ENCODE measurements around the gene AP1B1. TPM values are rescaled to one million over a fixed set of nuclear protein-coding genes. Genes with fewer than 3 reads are reported as not detected.

AP1B1 gene
- total RNA-seq, 1 experiment from 2014 or later = 77.9 TPM

DNA sequence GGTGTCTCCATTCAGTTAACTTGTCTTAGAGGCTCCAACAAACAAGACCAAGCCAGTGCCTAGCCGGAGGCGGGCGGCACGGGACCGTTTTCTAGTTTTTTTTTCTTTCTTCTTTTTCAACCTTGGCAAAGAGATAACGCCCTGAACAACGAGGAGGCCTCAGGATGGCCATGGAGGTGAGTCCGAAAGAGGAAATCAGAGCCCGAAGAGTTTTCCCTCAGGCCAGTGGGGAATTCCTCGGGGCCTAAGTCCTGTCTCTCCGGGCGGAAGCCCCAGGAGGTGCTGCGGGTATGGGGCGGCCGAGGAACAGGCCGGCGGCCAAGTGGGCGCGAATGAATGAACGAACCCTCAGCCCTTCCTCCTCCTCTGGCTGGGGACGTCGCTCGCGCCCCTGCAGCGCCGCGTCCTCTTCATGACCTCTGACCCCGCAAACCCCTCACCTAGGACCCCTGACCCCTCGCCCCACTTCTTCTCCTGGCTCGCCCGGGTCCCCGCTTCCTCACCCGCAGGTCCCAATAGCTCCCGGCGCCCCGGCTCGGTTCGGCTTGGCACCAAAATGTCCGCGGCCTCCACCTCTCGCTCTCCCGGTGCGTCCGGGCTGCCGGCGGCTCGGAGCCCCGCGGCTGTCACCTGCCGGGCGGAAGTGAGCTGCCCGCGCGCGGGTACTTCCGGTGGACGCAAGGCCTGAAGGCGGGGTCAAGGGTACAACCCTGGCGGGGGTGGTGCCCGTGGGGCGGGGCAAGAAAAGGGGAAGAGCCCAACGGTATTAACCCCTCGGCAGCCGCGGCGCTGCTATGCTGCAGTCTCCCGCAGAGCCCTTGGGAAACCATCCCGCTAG, at the start of gene AP1B1 (continued):
- TF ChIP-seq, protein P1, sequence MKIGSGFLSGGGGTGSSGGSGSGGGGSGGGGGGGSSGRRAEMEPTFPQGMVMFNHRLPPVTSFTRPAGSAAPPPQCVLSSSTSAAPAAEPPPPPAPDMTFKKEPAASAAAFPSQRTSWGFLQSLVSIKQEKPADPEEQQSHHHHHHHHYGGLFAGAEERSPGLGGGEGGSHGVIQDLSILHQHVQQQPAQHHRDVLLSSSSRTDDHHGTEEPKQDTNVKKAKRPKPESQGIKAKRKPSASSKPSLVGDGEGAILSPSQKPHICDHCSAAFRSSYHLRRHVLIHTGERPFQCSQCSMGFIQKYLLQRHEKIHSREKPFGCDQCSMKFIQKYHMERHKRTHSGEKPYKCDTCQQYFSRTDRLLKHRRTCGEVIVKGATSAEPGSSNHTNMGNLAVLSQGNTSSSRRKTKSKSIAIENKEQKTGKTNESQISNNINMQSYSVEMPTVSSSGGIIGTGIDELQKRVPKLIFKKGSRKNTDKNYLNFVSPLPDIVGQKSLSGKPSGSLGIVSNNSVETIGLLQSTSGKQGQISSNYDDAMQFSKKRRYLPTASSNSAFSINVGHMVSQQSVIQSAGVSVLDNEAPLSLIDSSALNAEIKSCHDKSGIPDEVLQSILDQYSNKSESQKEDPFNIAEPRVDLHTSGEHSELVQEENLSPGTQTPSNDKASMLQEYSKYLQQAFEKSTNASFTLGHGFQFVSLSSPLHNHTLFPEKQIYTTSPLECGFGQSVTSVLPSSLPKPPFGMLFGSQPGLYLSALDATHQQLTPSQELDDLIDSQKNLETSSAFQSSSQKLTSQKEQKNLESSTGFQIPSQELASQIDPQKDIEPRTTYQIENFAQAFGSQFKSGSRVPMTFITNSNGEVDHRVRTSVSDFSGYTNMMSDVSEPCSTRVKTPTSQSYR (CRISPR knock-in tag; IDR thresholded peaks at IDR 0.05) = no peak
- TF ChIP-seq GABPB1 (CRISPR knock-in tag; IDR thresholded peaks at IDR 0.05) = no peak; the same call in 1 of the 2 replicates
- TF ChIP-seq TEAD1 (CRISPR knock-in tag; IDR thresholded peaks at IDR 0.05) = 0 out of 2 replicates have a peak, but pooled peaks have one; percentile 25
- TF ChIP-seq, protein P2, sequence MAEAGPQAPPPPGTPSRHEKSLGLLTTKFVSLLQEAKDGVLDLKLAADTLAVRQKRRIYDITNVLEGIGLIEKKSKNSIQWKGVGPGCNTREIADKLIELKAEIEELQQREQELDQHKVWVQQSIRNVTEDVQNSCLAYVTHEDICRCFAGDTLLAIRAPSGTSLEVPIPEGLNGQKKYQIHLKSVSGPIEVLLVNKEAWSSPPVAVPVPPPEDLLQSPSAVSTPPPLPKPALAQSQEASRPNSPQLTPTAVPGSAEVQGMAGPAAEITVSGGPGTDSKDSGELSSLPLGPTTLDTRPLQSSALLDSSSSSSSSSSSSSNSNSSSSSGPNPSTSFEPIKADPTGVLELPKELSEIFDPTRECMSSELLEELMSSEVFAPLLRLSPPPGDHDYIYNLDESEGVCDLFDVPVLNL (CRISPR knock-in tag; IDR thresholded peaks at IDR 0.05; ENCODE audit: borderline replicate concordance, low read depth) = no peak
- TF ChIP-seq, protein P3, sequence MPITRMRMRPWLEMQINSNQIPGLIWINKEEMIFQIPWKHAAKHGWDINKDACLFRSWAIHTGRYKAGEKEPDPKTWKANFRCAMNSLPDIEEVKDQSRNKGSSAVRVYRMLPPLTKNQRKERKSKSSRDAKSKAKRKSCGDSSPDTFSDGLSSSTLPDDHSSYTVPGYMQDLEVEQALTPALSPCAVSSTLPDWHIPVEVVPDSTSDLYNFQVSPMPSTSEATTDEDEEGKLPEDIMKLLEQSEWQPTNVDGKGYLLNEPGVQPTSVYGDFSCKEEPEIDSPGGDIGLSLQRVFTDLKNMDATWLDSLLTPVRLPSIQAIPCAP (CRISPR knock-in tag; IDR thresholded peaks at IDR 0.05) = no peak
- no peak for TF ChIP-seq SMAD4 (CRISPR knock-in tag; IDR thresholded peaks at IDR 0.05)
- no peak for TF ChIP-seq GRHL2 (CRISPR knock-in tag; IDR thresholded peaks at IDR 0.05; ENCODE audit: insufficient replicate concordance, severe bottlenecking)
- TF ChIP-seq, protein P4, sequence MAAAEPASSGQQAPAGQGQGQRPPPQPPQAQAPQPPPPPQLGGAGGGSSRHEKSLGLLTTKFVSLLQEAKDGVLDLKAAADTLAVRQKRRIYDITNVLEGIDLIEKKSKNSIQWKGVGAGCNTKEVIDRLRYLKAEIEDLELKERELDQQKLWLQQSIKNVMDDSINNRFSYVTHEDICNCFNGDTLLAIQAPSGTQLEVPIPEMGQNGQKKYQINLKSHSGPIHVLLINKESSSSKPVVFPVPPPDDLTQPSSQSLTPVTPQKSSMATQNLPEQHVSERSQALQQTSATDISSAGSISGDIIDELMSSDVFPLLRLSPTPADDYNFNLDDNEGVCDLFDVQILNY (CRISPR knock-in tag; IDR thresholded peaks at IDR 0.05) = 0 out of 2 replicates have a peak, but pooled peaks have one; percentile 39
- TF ChIP-seq ZNF396 (CRISPR knock-in tag; IDR thresholded peaks at IDR 0.05; ENCODE audit: borderline replicate concordance) = no peak
- TF ChIP-seq ZNF138 (CRISPR knock-in tag; conservative IDR thresholded peaks at IDR 0.05) = no peak
- TF ChIP-seq, protein P5, sequence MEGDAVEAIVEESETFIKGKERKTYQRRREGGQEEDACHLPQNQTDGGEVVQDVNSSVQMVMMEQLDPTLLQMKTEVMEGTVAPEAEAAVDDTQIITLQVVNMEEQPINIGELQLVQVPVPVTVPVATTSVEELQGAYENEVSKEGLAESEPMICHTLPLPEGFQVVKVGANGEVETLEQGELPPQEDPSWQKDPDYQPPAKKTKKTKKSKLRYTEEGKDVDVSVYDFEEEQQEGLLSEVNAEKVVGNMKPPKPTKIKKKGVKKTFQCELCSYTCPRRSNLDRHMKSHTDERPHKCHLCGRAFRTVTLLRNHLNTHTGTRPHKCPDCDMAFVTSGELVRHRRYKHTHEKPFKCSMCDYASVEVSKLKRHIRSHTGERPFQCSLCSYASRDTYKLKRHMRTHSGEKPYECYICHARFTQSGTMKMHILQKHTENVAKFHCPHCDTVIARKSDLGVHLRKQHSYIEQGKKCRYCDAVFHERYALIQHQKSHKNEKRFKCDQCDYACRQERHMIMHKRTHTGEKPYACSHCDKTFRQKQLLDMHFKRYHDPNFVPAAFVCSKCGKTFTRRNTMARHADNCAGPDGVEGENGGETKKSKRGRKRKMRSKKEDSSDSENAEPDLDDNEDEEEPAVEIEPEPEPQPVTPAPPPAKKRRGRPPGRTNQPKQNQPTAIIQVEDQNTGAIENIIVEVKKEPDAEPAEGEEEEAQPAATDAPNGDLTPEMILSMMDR (IDR thresholded peaks at IDR 0.05) = no peak
- TF ChIP-seq, protein P6, sequence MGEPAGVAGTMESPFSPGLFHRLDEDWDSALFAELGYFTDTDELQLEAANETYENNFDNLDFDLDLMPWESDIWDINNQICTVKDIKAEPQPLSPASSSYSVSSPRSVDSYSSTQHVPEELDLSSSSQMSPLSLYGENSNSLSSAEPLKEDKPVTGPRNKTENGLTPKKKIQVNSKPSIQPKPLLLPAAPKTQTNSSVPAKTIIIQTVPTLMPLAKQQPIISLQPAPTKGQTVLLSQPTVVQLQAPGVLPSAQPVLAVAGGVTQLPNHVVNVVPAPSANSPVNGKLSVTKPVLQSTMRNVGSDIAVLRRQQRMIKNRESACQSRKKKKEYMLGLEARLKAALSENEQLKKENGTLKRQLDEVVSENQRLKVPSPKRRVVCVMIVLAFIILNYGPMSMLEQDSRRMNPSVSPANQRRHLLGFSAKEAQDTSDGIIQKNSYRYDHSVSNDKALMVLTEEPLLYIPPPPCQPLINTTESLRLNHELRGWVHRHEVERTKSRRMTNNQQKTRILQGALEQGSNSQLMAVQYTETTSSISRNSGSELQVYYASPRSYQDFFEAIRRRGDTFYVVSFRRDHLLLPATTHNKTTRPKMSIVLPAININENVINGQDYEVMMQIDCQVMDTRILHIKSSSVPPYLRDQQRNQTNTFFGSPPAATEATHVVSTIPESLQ (CRISPR knock-in tag; IDR thresholded peaks at IDR 0.05) = no peak
- TF ChIP-seq, protein P7, sequence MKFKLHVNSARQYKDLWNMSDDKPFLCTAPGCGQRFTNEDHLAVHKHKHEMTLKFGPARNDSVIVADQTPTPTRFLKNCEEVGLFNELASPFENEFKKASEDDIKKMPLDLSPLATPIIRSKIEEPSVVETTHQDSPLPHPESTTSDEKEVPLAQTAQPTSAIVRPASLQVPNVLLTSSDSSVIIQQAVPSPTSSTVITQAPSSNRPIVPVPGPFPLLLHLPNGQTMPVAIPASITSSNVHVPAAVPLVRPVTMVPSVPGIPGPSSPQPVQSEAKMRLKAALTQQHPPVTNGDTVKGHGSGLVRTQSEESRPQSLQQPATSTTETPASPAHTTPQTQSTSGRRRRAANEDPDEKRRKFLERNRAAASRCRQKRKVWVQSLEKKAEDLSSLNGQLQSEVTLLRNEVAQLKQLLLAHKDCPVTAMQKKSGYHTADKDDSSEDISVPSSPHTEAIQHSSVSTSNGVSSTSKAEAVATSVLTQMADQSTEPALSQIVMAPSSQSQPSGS (CRISPR knock-in tag; IDR thresholded peaks at IDR 0.05; ENCODE audit: borderline replicate concordance, low read depth) = no peak
- TF ChIP-seq TCF7 (CRISPR knock-in tag; IDR thresholded peaks at IDR 0.05; ENCODE audit: low read depth) = no peak
- TF ChIP-seq, protein P8, sequence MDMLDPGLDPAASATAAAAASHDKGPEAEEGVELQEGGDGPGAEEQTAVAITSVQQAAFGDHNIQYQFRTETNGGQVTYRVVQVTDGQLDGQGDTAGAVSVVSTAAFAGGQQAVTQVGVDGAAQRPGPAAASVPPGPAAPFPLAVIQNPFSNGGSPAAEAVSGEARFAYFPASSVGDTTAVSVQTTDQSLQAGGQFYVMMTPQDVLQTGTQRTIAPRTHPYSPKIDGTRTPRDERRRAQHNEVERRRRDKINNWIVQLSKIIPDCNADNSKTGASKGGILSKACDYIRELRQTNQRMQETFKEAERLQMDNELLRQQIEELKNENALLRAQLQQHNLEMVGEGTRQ (CRISPR knock-in tag; IDR thresholded peaks at IDR 0.05) = peak; percentile 38; the same call in 1 of the 2 replicates
- TF ChIP-seq NFE2L1 (CRISPR knock-in tag; IDR thresholded peaks at IDR 0.05) = no peak
- no peak for TF ChIP-seq ZNF121 (CRISPR knock-in tag; IDR thresholded peaks at IDR 0.05)
- TF ChIP-seq, protein P9, sequence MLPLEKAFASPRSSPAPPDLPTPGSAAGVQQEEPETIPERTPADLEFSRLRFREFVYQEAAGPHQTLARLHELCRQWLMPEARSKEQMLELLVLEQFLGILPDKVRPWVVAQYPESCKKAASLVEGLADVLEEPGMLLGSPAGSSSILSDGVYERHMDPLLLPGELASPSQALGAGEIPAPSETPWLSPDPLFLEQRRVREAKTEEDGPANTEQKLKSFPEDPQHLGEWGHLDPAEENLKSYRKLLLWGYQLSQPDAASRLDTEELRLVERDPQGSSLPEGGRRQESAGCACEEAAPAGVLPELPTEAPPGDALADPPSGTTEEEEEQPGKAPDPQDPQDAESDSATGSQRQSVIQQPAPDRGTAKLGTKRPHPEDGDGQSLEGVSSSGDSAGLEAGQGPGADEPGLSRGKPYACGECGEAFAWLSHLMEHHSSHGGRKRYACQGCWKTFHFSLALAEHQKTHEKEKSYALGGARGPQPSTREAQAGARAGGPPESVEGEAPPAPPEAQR (CRISPR knock-in tag; IDR thresholded peaks at IDR 0.05) = no peak
- no peak for TF ChIP-seq HMGA2 (CRISPR knock-in tag; IDR thresholded peaks at IDR 0.05)
- no peak for TF ChIP-seq KAT7 (CRISPR knock-in tag; IDR thresholded peaks at IDR 0.05; ENCODE audit: borderline replicate concordance)
- TF ChIP-seq ELF4 (CRISPR knock-in tag; IDR thresholded peaks at IDR 0.05; ENCODE audit: low read depth) = no peak
- TF ChIP-seq, protein P10, sequence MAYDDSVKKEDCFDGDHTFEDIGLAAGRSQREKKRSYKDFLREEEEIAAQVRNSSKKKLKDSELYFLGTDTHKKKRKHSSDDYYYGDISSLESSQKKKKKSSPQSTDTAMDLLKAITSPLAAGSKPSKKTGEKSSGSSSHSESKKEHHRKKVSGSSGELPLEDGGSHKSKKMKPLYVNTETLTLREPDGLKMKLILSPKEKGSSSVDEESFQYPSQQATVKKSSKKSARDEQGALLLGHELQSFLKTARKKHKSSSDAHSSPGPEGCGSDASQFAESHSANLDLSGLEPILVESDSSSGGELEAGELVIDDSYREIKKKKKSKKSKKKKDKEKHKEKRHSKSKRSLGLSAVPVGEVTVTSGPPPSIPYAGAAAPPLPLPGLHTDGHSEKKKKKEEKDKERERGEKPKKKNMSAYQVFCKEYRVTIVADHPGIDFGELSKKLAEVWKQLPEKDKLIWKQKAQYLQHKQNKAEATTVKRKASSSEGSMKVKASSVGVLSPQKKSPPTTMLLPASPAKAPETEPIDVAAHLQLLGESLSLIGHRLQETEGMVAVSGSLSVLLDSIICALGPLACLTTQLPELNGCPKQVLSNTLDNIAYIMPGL (CRISPR knock-in tag; IDR thresholded peaks at IDR 0.05) = peak; percentile 62; the same call in 1 of the 2 replicates
